ENCODE data around the gene TBC1D3G.
"Not testable (repeated sequence)": the region's sequence is repeated elsewhere in the genome, so short reads cannot be mapped to it uniquely, and the experiment has no call there.

The TBC1D3G gene

DNA sequence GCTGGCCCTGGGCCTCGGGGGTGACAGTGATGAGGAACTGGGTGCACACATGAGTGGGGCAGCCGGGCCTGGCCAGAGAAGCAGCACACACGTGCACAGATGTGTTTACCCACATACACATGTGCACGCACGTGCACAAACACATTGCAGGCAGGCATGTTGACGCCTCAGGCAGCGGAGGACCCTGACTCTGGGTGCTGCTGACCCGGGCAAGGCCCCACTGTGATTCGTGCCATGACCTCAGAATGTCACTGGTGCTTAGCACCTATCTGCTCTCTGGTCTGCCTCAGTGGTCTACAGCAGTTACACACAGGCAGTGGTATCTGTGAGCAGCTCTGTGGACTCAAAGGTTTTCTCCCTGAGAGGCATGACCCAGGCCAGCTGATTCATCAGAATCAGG, at the start of gene TBC1D3G:
TBC1D3G (plus strand) TSS at position 301 of the 400 bp plus-strand sequence. CDS start 1,528 bp downstream, outside the sequence.
- in situ Hi-C loops (cut with MboI; ENCODE audit: low sequenced_read_pairs); DNase-seq (ENCODE audit: low spot score in 2 of 2); H3K36me3 ChIP-seq (replicated peaks); H3K9me3 ChIP-seq; H3K4me1 ChIP-seq; H3K4me3 ChIP-seq; H3K27me3 ChIP-seq (ENCODE audit: low read depth): not testable (repeated sequence)

DNA sequence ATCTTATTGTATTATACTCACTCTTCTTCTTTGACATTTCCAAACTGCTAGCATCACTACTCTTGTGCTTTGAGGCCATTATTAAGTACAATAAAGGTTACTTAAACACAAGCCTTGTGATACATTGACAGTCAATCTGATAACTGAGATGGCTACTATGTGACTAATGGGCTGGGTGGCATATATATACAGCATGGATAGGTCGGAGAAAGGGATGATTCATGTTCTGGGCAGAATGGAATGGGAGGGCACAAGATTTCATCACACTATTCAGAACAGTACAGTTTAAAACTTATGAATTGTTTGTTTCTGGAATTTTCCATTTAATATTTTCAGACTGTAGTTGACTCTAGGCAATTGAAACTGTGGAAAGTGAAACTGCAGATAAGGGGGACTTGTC, 40.4 kb upstream of the TBC1D3G start:
- DNase-seq (ENCODE audit: low spot score in 2 of 2); H3K27me3 ChIP-seq (ENCODE audit: low read depth); H3K9me3 ChIP-seq; H3K36me3 ChIP-seq (replicated peaks); in situ Hi-C loops (cut with MboI; ENCODE audit: low sequenced_read_pairs); H3K4me1 ChIP-seq; H3K4me3 ChIP-seq: not testable (repeated sequence)

DNA sequence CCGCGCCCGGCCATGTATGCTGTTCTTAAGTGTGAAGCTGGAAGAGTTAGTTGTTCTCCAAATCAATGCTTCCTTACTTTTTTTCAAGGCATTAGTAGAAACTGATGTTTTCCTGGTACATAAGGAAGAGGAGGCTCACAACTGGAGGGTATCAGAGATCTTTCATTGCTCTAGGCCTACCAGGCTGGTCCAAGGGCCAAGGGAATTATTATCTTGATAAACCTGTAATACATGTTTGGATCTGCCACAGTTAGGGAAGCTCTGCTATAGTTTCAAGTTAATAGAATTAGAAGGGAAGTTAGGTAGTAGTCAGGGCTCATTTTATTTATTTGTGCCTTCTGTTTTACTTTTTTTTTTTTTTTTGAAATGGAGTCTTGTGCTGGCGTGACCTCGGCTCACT, 39.5 kb upstream of the TBC1D3G start:
- DNase-seq (ENCODE audit: low spot score in 2 of 2); H3K27me3 ChIP-seq (ENCODE audit: low read depth); in situ Hi-C loops (cut with MboI; ENCODE audit: low sequenced_read_pairs); H3K4me3 ChIP-seq; H3K9me3 ChIP-seq; H3K4me1 ChIP-seq; H3K36me3 ChIP-seq (replicated peaks): not testable (repeated sequence)

DNA sequence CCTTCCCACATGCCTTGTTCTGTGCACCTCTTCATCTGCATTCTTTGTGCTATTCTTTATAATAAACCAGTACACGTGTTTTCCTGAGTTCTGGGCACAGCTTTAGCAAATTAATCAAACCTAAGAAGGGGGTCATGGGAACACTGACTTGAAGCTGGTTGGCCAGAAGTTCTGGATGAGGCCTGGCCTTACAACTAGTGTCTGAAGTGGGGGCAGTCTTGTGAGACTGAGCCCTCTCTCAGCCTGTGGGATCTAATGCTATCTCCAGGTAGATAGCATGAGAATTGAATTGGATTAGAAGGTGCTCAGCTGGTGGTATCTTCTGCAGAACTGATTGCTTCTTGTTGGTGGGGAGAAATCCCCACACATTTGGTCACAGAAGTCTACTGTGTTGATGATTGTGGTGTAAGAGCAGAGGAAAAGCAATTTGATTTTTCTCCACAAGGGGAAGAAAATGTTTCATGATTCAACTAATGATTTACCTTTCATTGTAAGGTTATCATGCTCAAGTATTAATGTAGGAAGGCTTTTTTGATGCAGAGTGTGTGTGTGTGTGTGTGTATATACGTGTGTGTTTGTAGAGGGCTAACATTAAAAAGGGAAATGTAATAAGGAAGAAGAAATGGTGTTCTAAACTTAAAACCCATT, 33.6 kb upstream of the TBC1D3G start:
- DNase-seq (ENCODE audit: low spot score in 2 of 2); H3K27me3 ChIP-seq (ENCODE audit: low read depth); H3K4me3 ChIP-seq; H3K36me3 ChIP-seq (replicated peaks); H3K9me3 ChIP-seq; H3K4me1 ChIP-seq; in situ Hi-C loops (cut with MboI; ENCODE audit: low sequenced_read_pairs): not testable (repeated sequence)

DNA sequence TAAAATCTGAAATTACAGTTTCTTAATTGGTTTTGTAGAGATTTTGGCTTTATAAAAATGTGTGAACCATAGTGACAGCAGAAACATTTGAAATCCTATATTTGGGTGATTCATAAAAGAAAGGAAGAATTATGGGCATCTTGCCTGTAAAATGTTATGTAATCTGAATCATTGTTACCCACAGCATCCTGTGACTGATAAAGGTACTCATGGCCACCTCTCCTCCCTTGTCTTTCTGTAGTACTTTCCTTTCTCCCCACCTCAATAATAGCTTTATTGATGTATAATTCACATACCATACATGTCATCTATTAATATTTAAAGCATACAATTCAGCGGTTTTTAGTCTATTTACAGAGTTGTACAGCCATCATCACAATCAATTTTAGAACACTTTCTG, 28.5 kb upstream of the TBC1D3G start:
- H3K36me3 ChIP-seq (replicated peaks); H3K4me1 ChIP-seq; H3K27me3 ChIP-seq (ENCODE audit: low read depth); H3K9me3 ChIP-seq; H3K4me3 ChIP-seq; DNase-seq (ENCODE audit: low spot score in 2 of 2); in situ Hi-C loops (cut with MboI; ENCODE audit: low sequenced_read_pairs): not testable (repeated sequence)

DNA sequence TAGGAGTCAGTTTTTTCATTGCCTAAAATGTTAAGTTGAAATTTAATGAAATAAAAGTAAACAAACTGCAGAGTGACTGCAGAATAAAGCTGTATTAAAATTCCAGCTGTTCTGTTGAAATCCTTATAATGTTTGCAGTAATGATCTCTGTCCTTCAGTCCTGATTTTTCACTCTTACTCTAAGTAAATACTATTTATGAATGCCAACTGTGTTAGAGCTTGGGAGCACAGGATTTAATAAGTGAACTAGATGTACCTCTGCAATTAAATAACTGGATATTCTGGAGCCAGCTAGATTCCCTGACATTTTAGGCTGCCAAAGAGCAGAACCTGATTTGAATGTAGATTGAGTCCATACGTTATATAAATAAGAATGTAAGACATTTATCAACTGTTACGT, 7.9 kb upstream of the TBC1D3G start:
- H3K27me3 ChIP-seq (ENCODE audit: low read depth); DNase-seq (ENCODE audit: low spot score in 2 of 2); H3K4me1 ChIP-seq; H3K4me3 ChIP-seq; in situ Hi-C loops (cut with MboI; ENCODE audit: low sequenced_read_pairs); H3K9me3 ChIP-seq; H3K36me3 ChIP-seq (replicated peaks): not testable (repeated sequence)

DNA sequence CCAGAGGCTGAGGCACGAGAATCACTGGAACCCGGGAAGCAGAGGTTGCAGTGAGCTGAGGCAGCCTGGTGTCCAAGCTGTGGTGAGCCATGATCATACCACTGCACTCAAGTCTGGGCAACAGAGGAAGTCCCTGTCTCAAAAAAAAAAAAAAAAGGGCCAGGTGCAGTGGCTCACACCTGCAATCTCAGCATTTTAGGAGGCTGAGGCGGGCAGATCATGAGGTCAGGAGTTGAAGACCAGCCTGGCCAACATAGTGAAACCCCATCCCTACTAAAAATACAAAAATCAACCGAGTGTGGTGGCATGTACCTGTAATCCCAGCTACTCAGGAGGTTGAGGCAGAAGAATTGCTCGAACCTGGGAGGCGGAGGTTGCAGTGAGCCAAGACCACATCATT, 38.8 kb downstream of the TBC1D3G start:
- DNase-seq (ENCODE audit: low spot score in 2 of 2); H3K9me3 ChIP-seq: not testable (repeated sequence)

DNA sequence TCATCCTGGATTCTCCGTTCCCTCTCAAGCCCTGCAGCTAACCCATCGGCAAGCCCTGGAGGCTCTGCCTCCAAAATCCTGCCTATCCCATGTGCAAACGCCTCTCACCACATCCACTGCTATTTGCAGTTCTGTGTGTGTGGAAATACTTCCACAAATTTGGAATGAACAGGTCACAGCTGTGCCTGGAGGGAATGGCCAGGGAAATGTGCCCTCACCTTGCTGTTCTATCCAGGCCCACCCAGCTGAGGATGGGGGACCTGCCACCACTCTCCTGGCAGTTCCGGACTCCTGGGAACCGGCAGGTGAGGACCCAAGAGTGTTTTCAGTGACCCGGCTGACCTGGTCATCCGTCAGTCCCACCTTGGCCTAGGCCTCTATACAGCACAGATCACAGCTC, 52.3 kb downstream of the TBC1D3G start:
- in situ Hi-C loops (cut with MboI; ENCODE audit: low sequenced_read_pairs); H3K4me1 ChIP-seq; H3K36me3 ChIP-seq (replicated peaks); H3K9me3 ChIP-seq; H3K27me3 ChIP-seq (ENCODE audit: low read depth); H3K4me3 ChIP-seq; DNase-seq (ENCODE audit: low spot score in 2 of 2): not testable (repeated sequence)

More for the DNA sequence above, 38.8 kb downstream of the TBC1D3G start:
- H3K4me1 ChIP-seq; H3K4me3 ChIP-seq; in situ Hi-C loops (cut with MboI; ENCODE audit: low sequenced_read_pairs); H3K36me3 ChIP-seq (replicated peaks); H3K27me3 ChIP-seq (ENCODE audit: low read depth): not testable (repeated sequence)
